K562 (cell line): ENCODE data around the gene LAT. TPM values are rescaled to one million over a fixed set of nuclear protein-coding genes. Genes with fewer than 3 reads are reported as not detected.
A peak's percentile ranks its signal among the peaks of the same experiment; 100 is the strongest.

Experiments used
- CBFA2T2 ChIP-seq: fragments of 450-650 bp; conservative IDR thresholded peaks from 2 replicates; pipeline ENCODE4 v1.6.1; 2017; ENCODE audit warnings: mild to moderate bottlenecking
- CBFA2T3 ChIP-seq: fragments of 450-650 bp; IDR thresholded peaks from 2 replicates; pipeline ENCODE4 v1.6.1; 2017
- HNRNPUL1 ChIP-seq: fragments of 200-400 bp; formaldehyde crosslinking; IDR thresholded peaks from 2 replicates; pipeline ENCODE4 v1.6.1; 2017; ENCODE audit warnings: low read length
- MEF2A ChIP-seq: IDR thresholded peaks from 2 replicates; pipeline ENCODE4 v1.6.1; 2011; ENCODE audit warnings: low read depth, mild to moderate bottlenecking, low read length, moderate library complexity; ENCODE audit not compliant: control insufficient read depth
- MTA3 ChIP-seq: fragments of 450-650 bp; formaldehyde crosslinking; IDR thresholded peaks from 2 replicates; pipeline ENCODE4 v1.6.1; 2017; ENCODE audit warnings: mild to moderate bottlenecking, borderline replicate concordance
- NFE2L1 ChIP-seq: fragments of 450-650 bp; IDR thresholded peaks from 2 replicates; pipeline ENCODE4 v1.6.1; 2016; ENCODE audit warnings: missing genetic modification characterization, low read depth, mild to moderate bottlenecking, missing compliant biosample characterization, moderate library complexity, borderline replicate concordance
- POLR2AphosphoS5 ChIP-seq: IDR thresholded peaks from 2 replicates; pipeline ENCODE4 v1.6.1; 2011; ENCODE audit warnings: mild to moderate bottlenecking, low read depth, low read length, moderate library complexity; ENCODE audit not compliant: control insufficient read depth, insufficient read depth
- SMAD4 ChIP-seq: fragments of 250-450 bp; sonication (Bioruptor Pico); conservative IDR thresholded peaks from 2 replicates; pipeline ENCODE4 v1.8.0; 2021; ENCODE audit warnings: inconsistent platforms, mild to moderate bottlenecking, moderate library complexity
- TCF7L2 ChIP-seq: fragments of 150-350 bp; IDR thresholded peaks from 2 replicates; pipeline ENCODE4 v1.6.1; 2016; ENCODE audit warnings: low read depth, mild to moderate bottlenecking, low read length, moderate library complexity
- U2AF2 ChIP-seq: fragments of 200-400 bp; formaldehyde crosslinking; optimal IDR thresholded peaks from 2 replicates; pipeline ENCODE3; 2017; ENCODE audit warnings: low read depth, mild to moderate bottlenecking, low read length
- ZNF239 ChIP-seq: fragments of 250-450 bp; sonication (Bioruptor Pico); IDR thresholded peaks from 2 replicates; pipeline ENCODE4 v1.4.0; 2020; ENCODE audit warnings: mild to moderate bottlenecking
- ZNF444 ChIP-seq: fragments of 250-450 bp; sonication (Bioruptor Pico); IDR thresholded peaks from 2 replicates; pipeline ENCODE4 v1.4.0; 2020; ENCODE audit warnings: mild to moderate bottlenecking, moderate library complexity
- ZNF644 ChIP-seq: fragments of 200-800 bp; sonication (Bioruptor generic); IDR thresholded peaks from 2 replicates; pipeline ENCODE4 v1.6.1; 2016; ENCODE audit warnings: low read depth, missing genetic modification characterization, missing compliant biosample characterization
- ZNF764 ChIP-seq: fragments of 250-450 bp; sonication (Bioruptor Pico); IDR thresholded peaks from 2 replicates; pipeline ENCODE4 v1.4.0; 2020; ENCODE audit warnings: low read depth, mild to moderate bottlenecking, moderate library complexity
- ZNF766 ChIP-seq: fragments of 200-800 bp; sonication (Bioruptor generic); conservative IDR thresholded peaks from 2 replicates; pipeline ENCODE4 v1.6.1; 2016; ENCODE audit warnings: missing genetic modification characterization, missing compliant biosample characterization
- polyA plus RNA-seq, 8 experiments: library from polyadenylated mRNA; depleted of rRNA in 4 of 8; stranded (reverse) in 5 of 8; unstranded in 3 of 8; fragments of >200 nt; fragmentation: Nextera tagmentation in 2 of 8; fragmentation: Illumina TruSeq in 1 of 8; extraction: Ambion mirVana in 2 of 8; extraction: Trizol in 1 of 8; gene quantifications; 2 replicates each; pipeline versions ENCODE4 v1.2.1 to v1.2.3, GENCODE V29; 2011 to 2014; ENCODE audit warnings: inconsistent platforms in 1 of 8, missing spikeins in 1 of 8
- total RNA-seq, 7 experiments: library from RNA; depleted of rRNA in 6 of 7; stranded (reverse); fragments of >200 nt in 6 of 7; fragmentation: Illumina TruSeq in 2 of 7; extraction: Trizol in 2 of 7; gene quantifications; 2 replicates each; pipeline versions ENCODE4 v1.2.1 to v1.2.3, GENCODE V29; 2011 to 2021; ENCODE audit warnings: low replicate concordance in 1 of 7
- TF ChIP-seq, protein P1 (sequence below): fragments of 450-650 bp; IDR thresholded peaks from 2 replicates; pipeline ENCODE4 v1.6.1; 2017; ENCODE audit warnings: antibody characterized with exemption, mild to moderate bottlenecking
- TF ChIP-seq, protein P2 (sequence below): fragments of 250-450 bp; sonication (Bioruptor Pico); IDR thresholded peaks from 2 replicates; pipeline ENCODE4 v1.4.0; 2020; ENCODE audit warnings: mild to moderate bottlenecking, moderate library complexity
- TF ChIP-seq, protein P3 (sequence below): sonication (generic); formaldehyde crosslinking; IDR thresholded peaks from 2 replicates; pipeline ENCODE4 v1.8.1; 2023; ENCODE audit warnings: mild to moderate bottlenecking, missing genetic modification reagents

Gene LAT
- total and polyA plus RNA-seq, 9 of the 15 experiments (the other 6 are each of a cell fraction or from before 2014, with no cell fraction given) = 0.40 to 4.2 (median 1.3) TPM

DNA sequence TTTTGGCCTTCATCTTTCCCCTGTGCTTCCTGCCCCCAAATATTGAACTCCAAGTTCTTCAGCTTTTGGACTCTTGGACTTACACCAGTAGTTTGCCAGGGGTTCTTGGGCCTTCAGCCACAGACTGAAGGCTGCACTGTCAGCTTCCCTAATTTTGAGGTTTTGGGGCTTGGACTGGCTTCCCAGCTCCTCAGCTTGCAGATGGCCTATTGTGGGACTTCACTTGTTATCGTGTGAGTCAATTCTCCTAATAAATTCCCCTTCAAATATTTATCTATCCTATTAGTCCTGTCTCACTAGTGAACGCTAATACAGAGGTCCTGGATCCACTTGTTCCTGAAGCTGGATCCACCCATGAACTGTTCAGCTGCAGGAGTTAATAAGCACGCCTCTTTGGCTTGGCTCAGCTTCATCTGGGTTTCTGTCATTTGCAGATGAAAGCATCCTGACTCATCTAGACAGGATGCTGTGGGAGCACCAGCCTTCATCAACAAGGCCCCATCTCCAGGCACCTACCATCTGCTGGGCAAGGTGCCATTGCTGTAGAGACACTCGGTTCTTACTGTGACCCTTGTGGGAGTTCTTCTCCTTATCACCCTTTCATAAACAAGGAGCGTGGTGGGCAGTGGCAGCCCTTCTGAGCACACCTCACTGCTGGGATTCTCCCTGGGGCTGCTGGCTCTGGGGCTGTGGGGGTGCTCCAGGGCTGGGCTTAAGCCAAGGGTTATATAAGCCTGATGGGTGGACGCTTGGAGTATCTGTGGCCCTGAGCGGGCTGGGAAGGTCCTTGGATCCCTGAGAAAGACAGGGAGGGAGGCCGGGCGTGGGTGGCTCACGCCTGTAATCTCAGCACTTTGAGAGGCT is 23.1 kb downstream of the LAT start (continued):
- peak; percentile 65; the same call in 1 of the 2 replicates for TF ChIP-seq ZNF766
- TF ChIP-seq U2AF2 = no peak
- TF ChIP-seq MTA3 = 0 out of 2 replicates have a peak, but pooled peaks have one; percentile 23
- TF ChIP-seq, protein P1, sequence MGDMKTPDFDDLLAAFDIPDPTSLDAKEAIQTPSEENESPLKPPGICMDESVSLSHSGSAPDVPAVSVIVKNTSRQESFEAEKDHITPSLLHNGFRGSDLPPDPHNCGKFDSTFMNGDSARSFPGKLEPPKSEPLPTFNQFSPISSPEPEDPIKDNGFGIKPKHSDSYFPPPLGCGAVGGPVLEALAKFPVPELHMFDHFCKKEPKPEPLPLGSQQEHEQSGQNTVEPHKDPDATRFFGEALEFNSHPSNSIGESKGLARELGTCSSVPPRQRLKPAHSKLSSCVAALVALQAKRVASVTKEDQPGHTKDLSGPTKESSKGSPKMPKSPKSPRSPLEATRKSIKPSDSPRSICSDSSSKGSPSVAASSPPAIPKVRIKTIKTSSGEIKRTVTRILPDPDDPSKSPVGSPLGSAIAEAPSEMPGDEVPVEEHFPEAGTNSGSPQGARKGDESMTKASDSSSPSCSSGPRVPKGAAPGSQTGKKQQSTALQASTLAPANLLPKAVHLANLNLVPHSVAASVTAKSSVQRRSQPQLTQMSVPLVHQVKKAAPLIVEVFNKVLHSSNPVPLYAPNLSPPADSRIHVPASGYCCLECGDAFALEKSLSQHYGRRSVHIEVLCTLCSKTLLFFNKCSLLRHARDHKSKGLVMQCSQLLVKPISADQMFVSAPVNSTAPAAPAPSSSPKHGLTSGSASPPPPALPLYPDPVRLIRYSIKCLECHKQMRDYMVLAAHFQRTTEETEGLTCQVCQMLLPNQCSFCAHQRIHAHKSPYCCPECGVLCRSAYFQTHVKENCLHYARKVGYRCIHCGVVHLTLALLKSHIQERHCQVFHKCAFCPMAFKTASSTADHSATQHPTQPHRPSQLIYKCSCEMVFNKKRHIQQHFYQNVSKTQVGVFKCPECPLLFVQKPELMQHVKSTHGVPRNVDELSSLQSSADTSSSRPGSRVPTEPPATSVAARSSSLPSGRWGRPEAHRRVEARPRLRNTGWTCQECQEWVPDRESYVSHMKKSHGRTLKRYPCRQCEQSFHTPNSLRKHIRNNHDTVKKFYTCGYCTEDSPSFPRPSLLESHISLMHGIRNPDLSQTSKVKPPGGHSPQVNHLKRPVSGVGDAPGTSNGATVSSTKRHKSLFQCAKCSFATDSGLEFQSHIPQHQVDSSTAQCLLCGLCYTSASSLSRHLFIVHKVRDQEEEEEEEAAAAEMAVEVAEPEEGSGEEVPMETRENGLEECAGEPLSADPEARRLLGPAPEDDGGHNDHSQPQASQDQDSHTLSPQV = peak; percentile 90
- no peak for TF ChIP-seq TCF7L2
- no peak for TF ChIP-seq NFE2L1 (tag)
- TF ChIP-seq ZNF239 = peak; percentile 73
- TF ChIP-seq HNRNPUL1 = no peak
- TF ChIP-seq, protein P2, sequence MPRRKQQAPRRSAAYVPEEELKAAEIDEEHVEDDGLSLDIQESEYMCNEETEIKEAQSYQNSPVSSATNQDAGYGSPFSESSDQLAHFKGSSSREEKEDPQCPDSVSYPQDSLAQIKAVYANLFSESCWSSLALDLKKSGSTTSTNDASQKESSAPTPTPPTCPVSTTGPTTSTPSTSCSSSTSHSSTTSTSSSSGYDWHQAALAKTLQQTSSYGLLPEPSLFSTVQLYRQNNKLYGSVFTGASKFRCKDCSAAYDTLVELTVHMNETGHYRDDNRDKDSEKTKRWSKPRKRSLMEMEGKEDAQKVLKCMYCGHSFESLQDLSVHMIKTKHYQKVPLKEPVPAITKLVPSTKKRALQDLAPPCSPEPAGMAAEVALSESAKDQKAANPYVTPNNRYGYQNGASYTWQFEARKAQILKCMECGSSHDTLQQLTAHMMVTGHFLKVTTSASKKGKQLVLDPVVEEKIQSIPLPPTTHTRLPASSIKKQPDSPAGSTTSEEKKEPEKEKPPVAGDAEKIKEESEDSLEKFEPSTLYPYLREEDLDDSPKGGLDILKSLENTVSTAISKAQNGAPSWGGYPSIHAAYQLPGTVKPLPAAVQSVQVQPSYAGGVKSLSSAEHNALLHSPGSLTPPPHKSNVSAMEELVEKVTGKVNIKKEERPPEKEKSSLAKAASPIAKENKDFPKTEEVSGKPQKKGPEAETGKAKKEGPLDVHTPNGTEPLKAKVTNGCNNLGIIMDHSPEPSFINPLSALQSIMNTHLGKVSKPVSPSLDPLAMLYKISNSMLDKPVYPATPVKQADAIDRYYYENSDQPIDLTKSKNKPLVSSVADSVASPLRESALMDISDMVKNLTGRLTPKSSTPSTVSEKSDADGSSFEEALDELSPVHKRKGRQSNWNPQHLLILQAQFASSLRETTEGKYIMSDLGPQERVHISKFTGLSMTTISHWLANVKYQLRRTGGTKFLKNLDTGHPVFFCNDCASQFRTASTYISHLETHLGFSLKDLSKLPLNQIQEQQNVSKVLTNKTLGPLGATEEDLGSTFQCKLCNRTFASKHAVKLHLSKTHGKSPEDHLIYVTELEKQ (CRISPR knock-in tag) = no peak
- TF ChIP-seq POLR2AphosphoS5 = peak; percentile 37; the same call in 1 of the 2 replicates
- TF ChIP-seq, protein P3, sequence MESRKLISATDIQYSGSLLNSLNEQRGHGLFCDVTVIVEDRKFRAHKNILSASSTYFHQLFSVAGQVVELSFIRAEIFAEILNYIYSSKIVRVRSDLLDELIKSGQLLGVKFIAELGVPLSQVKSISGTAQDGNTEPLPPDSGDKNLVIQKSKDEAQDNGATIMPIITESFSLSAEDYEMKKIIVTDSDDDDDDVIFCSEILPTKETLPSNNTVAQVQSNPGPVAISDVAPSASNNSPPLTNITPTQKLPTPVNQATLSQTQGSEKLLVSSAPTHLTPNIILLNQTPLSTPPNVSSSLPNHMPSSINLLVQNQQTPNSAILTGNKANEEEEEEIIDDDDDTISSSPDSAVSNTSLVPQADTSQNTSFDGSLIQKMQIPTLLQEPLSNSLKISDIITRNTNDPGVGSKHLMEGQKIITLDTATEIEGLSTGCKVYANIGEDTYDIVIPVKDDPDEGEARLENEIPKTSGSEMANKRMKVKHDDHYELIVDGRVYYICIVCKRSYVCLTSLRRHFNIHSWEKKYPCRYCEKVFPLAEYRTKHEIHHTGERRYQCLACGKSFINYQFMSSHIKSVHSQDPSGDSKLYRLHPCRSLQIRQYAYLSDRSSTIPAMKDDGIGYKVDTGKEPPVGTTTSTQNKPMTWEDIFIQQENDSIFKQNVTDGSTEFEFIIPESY (CRISPR knock-in tag) = no peak
- no peak for TF ChIP-seq SMAD4 (CRISPR knock-in tag)
- TF ChIP-seq ZNF444 = no peak
- TF ChIP-seq CBFA2T2 = peak; percentile 51; the same call in 1 of the 2 replicates
- TF ChIP-seq ZNF644 (tag) = 0 out of 2 replicates have a peak, but pooled peaks have one; percentile 41
- TF ChIP-seq CBFA2T3 = peak; percentile 78
- TF ChIP-seq MEF2A = no peak
- no peak for TF ChIP-seq ZNF764 (CRISPR knock-in tag)
